ENCODE measurements around the gene MCC.

Gene MCC

DNA sequence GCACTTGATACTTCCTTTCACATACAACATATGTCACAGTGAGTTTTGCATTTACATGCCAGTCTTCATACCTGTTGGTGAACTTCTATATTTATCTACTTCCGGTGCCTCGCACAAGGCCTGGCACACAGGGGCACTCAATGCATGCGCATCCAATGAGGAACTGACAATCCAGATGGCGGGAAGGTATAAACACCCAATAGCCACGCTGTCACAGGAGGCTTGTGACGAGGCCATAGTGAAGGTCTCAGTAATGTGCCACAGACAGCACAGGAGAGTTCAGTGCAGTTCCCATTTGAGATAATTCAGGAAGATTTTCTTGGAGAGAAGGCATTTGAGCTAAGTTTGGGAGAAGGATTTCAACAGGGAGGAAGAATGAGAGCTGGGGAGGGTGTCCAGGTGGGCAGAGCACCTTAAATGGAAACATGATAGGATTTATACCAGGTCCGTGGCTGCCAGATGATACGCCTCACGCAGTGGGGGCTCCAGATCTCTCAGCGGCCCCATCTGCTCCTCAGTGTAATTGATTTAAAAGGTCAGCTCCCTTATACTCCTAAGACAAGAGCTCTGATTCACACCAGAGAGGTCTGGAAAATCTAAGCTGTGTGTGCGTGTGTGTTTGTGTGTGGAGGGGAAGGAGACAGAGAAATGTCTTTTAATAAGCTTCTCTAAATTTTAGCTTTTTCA is 305.5 kb downstream of the MCC start:
- DNase-seq (ENCODE audit: low read depth) = no peak
- in situ Hi-C loops (cut with HindIII; ENCODE audit: low sequenced_read_pairs) = no loop called here
- no peak overlapping the region for H3K4me3 ChIP-seq (ENCODE audit: low read depth, low read length)
- TF ChIP-seq, protein P1, sequence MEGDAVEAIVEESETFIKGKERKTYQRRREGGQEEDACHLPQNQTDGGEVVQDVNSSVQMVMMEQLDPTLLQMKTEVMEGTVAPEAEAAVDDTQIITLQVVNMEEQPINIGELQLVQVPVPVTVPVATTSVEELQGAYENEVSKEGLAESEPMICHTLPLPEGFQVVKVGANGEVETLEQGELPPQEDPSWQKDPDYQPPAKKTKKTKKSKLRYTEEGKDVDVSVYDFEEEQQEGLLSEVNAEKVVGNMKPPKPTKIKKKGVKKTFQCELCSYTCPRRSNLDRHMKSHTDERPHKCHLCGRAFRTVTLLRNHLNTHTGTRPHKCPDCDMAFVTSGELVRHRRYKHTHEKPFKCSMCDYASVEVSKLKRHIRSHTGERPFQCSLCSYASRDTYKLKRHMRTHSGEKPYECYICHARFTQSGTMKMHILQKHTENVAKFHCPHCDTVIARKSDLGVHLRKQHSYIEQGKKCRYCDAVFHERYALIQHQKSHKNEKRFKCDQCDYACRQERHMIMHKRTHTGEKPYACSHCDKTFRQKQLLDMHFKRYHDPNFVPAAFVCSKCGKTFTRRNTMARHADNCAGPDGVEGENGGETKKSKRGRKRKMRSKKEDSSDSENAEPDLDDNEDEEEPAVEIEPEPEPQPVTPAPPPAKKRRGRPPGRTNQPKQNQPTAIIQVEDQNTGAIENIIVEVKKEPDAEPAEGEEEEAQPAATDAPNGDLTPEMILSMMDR (IDR thresholded peaks at IDR 0.05; ENCODE audit: low read depth, low read length, missing control alignments) = no peak

DNA sequence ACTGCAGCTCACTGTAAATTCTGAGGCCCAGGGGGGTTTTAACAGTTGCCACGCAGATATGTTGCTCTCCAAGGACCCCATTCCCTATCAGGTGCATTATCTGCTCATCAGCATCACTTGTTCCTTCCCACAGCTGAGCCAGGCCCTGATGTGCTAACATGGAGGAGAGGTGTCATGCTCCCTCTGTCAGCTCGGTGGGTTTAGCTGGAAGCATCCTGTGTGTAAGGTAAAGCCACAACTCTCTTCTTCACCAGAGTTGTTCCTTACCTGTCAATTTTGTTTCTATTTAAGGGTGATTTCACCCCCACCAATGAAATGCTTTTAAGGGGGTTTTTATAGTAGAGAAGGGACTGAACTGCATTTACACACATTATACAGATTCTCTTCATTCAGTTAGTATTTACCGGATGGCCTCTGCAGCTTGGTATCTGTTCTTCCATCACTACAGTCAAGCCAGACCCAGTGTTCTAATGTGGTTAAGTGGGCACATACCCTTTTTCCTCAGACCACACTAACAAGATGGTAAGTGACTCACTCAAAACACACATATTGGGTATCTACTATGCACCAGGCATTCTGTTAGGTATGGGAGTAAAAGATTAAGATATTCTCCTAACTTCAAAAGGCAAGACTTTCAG is 306.3 kb downstream of the MCC start:
- TF ChIP-seq, protein P1 (IDR thresholded peaks at IDR 0.05; ENCODE audit: low read depth, low read length, missing control alignments) = no peak
- in situ Hi-C loops (cut with HindIII; ENCODE audit: low sequenced_read_pairs) = no loop called here
- no peak overlapping the region for H3K4me3 ChIP-seq (ENCODE audit: low read depth, low read length)
- DNase-seq (ENCODE audit: low read depth) = no peak

DNA sequence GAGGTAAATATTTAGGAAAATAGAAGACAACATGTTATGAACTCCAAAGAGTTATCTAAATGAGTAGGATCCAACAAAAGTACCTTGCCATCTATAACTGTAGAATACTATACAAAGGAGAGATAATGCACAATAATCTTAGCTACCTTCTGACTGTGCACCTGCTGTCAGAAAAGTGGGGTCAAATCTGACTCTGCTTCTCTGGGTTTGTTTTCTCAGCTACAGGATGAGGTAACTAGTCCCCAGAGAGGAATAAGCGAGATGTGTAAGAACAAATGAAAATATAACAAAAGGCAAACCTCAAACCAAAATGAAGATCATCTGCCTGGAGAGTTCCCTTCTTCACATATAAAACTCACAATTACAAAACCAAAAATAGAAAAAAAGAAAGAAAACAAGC is 306.8 kb downstream of the MCC start:
- no peak for DNase-seq (ENCODE audit: low read depth)
- no peak overlapping the region for H3K4me3 ChIP-seq (ENCODE audit: low read depth, low read length)
- in situ Hi-C loops (cut with HindIII; ENCODE audit: low sequenced_read_pairs) = no loop called here
- TF ChIP-seq, protein P1 (IDR thresholded peaks at IDR 0.05; ENCODE audit: low read depth, low read length, missing control alignments) = no peak

DNA sequence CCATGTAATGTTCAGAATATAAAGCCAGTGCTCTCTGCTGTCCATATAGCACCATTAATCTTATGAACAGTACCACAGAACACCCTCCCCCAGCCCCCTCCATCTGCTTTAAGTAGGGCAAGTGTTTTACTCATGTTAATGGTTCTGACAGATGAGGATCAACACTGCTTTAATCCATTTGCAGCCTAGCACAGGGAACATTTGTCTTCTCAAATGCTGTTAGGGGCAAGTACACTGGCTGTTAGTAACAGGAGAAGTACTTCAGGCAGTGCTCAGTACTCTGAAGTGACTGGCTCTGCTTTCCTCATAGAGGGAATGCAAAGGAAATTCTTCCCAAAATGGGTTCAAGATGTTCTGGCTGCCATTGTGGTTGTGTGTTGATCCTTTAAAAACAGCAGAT is 309.1 kb downstream of the MCC start:
- H3K4me3 ChIP-seq (ENCODE audit: low read depth, low read length) = no peak overlapping the region
- TF ChIP-seq, protein P1 (IDR thresholded peaks at IDR 0.05; ENCODE audit: low read depth, low read length, missing control alignments) = no peak
- no peak for DNase-seq (ENCODE audit: low read depth)
- in situ Hi-C loops (cut with HindIII; ENCODE audit: low sequenced_read_pairs) = no loop called here

DNA sequence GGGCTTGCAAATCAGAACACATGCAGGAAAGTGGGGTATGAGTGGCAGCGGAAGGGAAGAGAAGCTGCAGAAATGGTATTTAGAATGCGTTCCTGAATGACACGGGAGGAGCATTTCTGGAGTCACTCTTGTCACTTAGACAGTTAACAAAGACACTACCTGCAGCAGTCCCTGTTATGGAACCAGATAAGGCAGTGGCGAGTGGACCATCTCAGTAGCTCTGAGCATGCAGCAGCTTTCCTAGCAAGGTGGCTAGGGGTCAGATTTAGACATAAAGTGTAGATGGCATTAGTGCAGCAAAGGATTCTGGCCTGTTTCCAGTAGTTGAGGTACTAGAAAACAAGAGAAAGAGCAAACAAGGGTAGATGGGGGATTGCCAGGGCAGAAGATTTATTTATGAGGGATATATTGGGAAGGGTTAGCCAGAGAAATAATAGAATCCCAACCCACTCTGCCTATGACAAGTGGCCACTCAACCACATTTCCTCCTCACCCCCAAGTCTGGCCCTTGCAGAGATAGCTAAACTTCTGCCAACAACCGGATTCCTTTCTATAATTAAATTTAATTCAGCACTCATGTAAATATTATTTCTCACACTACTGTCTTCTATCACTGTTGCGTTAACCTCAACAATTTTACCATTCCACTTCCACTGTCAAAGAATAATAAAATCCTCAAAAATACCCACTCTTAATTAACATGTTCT is 310.0 kb downstream of the MCC start:
- TF ChIP-seq, protein P1 (IDR thresholded peaks at IDR 0.05; ENCODE audit: low read depth, low read length, missing control alignments) = no peak
- no peak overlapping the region for H3K4me3 ChIP-seq (ENCODE audit: low read depth, low read length)
- DNase-seq (ENCODE audit: low read depth) = no peak
- in situ Hi-C loops (cut with HindIII; ENCODE audit: low sequenced_read_pairs) = no loop called here

DNA sequence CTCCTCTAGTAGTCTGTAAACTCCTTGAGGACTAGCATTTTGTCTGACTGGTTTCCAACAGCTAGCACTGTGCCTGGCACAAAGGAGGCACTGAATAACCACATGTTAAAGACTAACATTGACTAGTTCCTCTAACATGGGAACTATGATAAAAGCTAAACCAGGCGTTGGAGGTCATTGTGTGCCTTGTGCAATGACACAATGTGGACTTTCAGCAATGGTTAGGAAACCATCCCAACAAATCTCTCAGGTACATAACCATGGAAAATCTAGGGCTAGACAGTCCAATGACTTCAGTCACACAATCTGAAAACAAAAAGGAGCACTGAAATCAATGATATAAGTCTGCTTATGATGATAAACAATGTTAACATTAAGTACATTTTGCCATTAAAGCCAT is 311.0 kb downstream of the MCC start:
- TF ChIP-seq, protein P1 (IDR thresholded peaks at IDR 0.05; ENCODE audit: low read depth, low read length, missing control alignments) = no peak
- in situ Hi-C loops (cut with HindIII; ENCODE audit: low sequenced_read_pairs) = no loop called here
- no peak overlapping the region for H3K4me3 ChIP-seq (ENCODE audit: low read depth, low read length)
- DNase-seq (ENCODE audit: low read depth) = no peak

All from astrocyte of the cerebellum (primary cell).